ENCODE measurements around the gene GRK1. TPM values are rescaled to one million over a fixed set of nuclear protein-coding genes. Genes with fewer than 3 reads are reported as not detected.

The GRK1 gene
- total RNA-seq, 1 donor from 2014 or later, result 1.1 TPM

DNA sequence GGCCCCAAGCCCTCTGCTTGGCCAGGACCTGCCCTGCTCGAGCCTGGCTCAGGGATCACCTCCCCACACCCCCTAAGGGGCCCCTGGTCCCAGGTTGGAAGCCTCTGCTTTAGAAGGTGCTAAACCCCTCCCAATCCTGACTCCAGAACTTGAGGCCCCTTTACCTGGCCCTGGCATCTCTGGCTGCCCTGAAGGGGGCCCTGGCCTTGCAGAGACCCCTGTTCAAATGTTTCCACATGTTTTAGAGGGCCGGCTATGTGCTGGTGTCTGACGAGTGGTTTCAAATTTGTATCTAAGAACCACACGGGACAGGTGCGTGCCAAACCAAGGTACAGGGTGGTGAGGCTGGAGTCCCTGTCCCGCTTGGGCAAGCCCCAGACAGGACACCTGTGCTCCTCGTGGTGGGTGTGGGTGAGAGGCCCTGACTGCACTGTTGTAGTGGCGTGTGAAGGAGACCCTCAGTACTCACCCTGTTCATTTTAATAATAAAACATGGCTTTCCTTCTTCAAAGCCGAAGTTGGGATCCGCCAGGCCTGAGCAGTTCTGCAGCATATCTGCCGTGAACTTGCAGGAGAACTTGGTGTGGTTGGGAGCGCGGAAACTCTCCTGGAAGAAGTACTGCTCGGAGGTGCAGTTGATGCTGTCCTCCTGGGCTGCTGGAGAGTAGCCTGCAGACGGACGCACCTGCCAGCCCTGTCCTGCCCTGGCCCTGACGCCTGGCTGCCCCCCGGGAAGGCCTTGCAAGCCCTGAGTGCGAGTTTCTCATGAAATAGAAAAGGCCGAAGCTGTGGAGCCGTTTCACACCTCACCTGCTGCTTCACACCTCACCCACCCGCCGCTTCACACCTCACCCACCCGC, 14.4 kb upstream of the GRK1 start:
- Mint-ChIP-seq H3K9me3 (ENCODE audit: low read depth) (no peaks in the 10 kb centered on the region), H3K27me3 (no peaks in the 10 kb centered on the region), H3K36me3 (ENCODE audit: insufficient read depth) (peaks cover 12% of the 10 kb centered on the region), H3K4me1 (ENCODE audit: low read depth) (no peaks in the 10 kb centered on the region), H3K4me3 (ENCODE audit: low read depth) (no peak overlapping the region), H3K27ac (no peak overlapping the region)
- TF ChIP-seq, protein P1, sequence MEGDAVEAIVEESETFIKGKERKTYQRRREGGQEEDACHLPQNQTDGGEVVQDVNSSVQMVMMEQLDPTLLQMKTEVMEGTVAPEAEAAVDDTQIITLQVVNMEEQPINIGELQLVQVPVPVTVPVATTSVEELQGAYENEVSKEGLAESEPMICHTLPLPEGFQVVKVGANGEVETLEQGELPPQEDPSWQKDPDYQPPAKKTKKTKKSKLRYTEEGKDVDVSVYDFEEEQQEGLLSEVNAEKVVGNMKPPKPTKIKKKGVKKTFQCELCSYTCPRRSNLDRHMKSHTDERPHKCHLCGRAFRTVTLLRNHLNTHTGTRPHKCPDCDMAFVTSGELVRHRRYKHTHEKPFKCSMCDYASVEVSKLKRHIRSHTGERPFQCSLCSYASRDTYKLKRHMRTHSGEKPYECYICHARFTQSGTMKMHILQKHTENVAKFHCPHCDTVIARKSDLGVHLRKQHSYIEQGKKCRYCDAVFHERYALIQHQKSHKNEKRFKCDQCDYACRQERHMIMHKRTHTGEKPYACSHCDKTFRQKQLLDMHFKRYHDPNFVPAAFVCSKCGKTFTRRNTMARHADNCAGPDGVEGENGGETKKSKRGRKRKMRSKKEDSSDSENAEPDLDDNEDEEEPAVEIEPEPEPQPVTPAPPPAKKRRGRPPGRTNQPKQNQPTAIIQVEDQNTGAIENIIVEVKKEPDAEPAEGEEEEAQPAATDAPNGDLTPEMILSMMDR (IDR thresholded peaks at IDR 0.05; ENCODE audit: unreplicated experiment), result no peak
- no peak for DNase-seq (ENCODE audit: low spot score, unreplicated experiment)

DNA sequence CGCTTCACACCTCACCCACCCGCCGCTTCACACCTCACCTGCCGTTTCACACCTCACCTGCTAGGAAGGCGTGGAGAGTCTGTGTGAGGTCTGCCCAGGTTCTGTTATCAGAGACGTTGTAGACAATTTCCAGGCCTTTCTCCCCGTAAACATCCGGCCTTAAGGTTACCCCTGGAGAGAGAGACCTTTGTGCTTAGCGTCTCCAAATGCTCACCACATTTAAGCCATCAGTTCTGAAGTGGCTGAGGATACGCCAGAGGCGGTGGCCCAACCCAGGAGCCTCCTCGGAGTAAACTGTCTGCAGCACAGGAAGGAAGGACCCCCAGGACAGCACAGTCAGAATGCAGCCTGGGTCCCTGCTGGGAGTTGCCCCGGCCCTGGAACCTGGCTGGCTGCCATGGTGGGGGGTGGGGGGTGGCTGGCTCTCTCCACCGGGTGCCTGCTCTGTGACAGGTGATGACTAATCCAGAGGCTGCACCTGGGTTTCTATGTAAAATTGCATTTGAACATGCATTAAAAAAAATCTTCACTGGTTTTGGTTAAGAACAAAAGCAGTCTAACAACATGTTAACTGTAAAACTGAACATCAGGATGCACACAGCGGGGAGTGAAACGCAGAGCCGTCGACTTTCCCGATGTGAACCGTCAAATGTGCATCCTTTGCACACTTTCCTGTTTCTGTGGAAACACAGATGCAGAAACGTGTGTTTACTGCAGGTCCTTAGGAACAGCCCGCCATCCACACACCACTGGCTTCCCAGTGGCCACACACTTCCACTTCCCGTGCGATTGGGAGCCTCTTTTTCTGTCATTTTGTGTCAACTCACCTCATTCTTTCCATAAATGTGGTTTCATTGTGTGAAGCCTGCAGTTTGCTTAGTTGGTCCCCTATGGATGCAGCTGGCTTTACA, 13.5 kb upstream of the GRK1 start:
- no peak overlapping the region for H3K4me3 Mint-ChIP-seq (ENCODE audit: low read depth)
- H3K36me3 Mint-ChIP-seq (ENCODE audit: insufficient read depth), result peaks cover 4% of the 10 kb centered on the region
- DNase-seq (ENCODE audit: low spot score, unreplicated experiment), result no peak
- no peak overlapping the region for H3K27ac Mint-ChIP-seq
- peaks cover 2% of the 10 kb centered on the region for H3K4me1 Mint-ChIP-seq (ENCODE audit: low read depth)
- TF ChIP-seq, protein P1 (IDR thresholded peaks at IDR 0.05; ENCODE audit: unreplicated experiment), result no peak
- H3K27me3 Mint-ChIP-seq, result no peaks in the 10 kb centered on the region
- H3K9me3 Mint-ChIP-seq (ENCODE audit: low read depth), result no peaks in the 10 kb centered on the region

DNA sequence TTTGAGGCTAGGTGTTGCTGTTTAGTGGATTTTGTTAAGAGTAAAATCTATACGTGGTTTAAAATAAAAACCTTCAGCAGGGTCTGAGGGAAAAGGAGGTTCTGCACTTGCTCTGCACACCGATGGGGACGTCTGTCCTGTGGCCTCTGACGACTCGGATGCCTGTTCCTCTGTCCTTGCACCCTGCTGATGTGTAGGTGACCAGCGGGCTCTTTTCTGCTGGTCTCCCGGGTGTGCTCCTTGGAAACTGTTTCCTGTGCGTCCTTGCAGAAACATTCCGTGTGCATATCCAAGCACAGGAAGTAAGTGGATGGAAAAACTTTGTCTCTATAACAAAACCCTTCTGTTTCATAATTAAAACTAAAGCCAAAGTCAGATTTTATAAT, 12.9 kb upstream of the GRK1 start:
- TF ChIP-seq, protein P1 (IDR thresholded peaks at IDR 0.05; ENCODE audit: unreplicated experiment), result no peak
- Mint-ChIP-seq H3K36me3 (ENCODE audit: insufficient read depth) (peaks cover 4% of the 10 kb centered on the region), H3K4me3 (ENCODE audit: low read depth) (no peak overlapping the region), H3K27ac (no peak overlapping the region), H3K4me1 (ENCODE audit: low read depth) (peaks cover 2% of the 10 kb centered on the region), H3K9me3 (ENCODE audit: low read depth) (no peaks in the 10 kb centered on the region), H3K27me3 (no peaks in the 10 kb centered on the region)
- no peak for DNase-seq (ENCODE audit: low spot score, unreplicated experiment)

DNA sequence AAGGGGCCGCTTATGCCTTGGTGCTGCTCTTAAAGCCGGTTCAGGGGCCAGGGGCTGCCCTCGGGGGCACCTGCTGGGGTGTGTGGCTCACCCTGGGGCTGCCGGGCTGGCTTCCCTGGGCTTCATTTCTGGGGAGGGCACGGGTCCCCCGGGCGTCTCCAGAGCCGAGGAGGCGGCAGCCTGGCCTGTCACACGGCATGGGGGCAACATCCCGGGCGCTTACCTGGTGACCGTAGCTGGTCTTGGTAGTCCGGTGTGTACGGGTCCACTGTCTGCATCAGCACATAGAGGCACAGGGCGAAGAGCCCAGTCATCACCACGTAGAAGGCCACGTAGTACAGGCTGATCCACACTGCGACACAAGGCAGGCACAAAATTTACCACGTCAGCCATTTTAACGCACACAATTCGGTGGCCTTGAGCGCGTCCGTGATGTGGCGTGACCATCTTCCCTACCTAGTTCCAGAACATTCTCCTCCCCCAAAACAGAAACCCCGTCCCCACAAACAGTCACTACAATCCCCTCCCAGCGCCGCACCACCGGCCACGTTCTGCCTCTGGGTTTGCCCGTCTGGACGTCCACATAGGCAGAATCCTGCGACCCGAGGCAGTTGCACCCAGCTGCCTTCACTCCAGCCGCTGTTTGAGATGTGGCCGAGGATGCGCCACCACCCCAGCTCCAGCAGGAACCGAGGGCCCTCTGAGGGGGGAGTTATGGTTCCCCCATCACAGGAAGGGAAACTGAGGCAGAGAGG, 12.3 kb upstream of the GRK1 start:
- H3K4me3 Mint-ChIP-seq (ENCODE audit: low read depth), result no peak overlapping the region

More for the DNA sequence above, 12.3 kb upstream of the GRK1 start:
- TF ChIP-seq, protein P1 (IDR thresholded peaks at IDR 0.05; ENCODE audit: unreplicated experiment), result no peak
- DNase-seq (ENCODE audit: low spot score, unreplicated experiment), result no peak
- no peaks in the 10 kb centered on the region for H3K9me3 Mint-ChIP-seq (ENCODE audit: low read depth)
- H3K36me3 Mint-ChIP-seq (ENCODE audit: insufficient read depth), result peaks cover 2% of the 10 kb centered on the region
- no peak overlapping the region for H3K27ac Mint-ChIP-seq
- no peaks in the 10 kb centered on the region for H3K27me3 Mint-ChIP-seq
- H3K4me1 Mint-ChIP-seq (ENCODE audit: low read depth), result peaks cover 2% of the 10 kb centered on the region

Measured in progenitor cell of endocrine pancreas (in vitro differentiated cells).